PC-9 (cell line): ENCODE results near the gene RPS6KA5.

Experiments
- CTCF ChIP-seq: fragments of 200-600 bp; sonication (generic); conservative IDR thresholded peaks from 2 replicates; pipeline ENCODE4 v1.6.1; 2017; ENCODE audit warnings: mixed run types, antibody characterized with exemption, mild to moderate bottlenecking, moderate library complexity
- EZH2 ChIP-seq: fragments of 200-600 bp; sonication (generic); IDR thresholded peaks from 2 replicates; pipeline ENCODE4 v1.8.0; 2017; ENCODE audit warnings: antibody characterized with exemption, low read depth

DNA sequence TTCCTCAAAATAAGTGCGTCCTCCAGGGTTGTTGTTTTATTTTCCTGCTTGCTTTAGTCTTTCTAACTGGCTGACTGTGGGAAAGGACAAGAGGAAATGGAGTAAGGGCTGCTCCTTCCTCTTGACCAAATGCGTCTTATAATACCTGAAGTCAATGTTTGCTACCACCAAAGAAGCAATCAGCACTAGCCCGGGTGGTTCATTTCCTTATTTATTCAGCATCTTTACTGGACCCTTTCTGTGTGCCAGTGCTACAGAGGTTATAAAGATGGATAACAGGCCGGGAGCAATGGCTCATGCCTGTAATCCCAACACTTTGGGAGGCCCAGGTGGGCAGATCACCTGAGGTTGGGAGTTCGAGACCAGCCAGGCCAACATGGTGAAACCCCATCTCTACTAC, 15.1 kb upstream of the RPS6KA5 start:
- TF ChIP-seq CTCF, result no peak
- TF ChIP-seq EZH2, result no peak
